ENCODE data around the gene GABRB1. TPM values are rescaled to one million over a fixed set of nuclear protein-coding genes. Genes with fewer than 3 reads are reported as not detected.

The GABRB1 gene
- total RNA-seq, 6 experiments from 2014 or later, result 0.43 TPM; not detected in 5

DNA sequence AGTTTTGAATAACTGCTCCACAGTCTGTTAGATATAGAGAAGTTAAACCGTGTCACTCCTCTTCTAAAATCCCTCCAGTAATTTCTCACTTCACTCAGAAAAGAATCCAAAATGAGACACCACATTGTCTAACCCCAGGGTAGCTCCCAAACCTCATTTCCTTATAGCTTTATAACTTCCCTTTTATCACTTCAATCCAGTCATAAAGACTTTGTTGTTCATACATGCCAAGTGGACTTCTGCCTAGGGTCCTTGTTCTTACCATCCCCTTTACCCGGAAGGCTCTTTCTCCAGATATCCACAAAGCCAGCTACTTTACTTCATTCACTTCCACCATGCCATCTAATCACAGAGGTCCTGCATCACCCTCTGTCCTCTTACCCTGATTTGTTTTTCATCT, 156.2 kb downstream of the GABRB1 start:
- intact Hi-C loops (cut with DNase I), result no loop called here
- Histone ChIP-seq H3K9me3 (no peaks in the 10 kb centered on the region), H3K4me3 (no peak overlapping the region), H3K27me3 (no peaks in the 10 kb centered on the region), H3K36me3 (no peaks in the 10 kb centered on the region), H3K27ac (no peak overlapping the region), H3K4me1 (no peaks in the 10 kb centered on the region)
- DNase-seq, result no peak
- TF ChIP-seq POLR2A (IDR thresholded peaks at IDR 0.05), result no peak
- TF ChIP-seq, protein P1, sequence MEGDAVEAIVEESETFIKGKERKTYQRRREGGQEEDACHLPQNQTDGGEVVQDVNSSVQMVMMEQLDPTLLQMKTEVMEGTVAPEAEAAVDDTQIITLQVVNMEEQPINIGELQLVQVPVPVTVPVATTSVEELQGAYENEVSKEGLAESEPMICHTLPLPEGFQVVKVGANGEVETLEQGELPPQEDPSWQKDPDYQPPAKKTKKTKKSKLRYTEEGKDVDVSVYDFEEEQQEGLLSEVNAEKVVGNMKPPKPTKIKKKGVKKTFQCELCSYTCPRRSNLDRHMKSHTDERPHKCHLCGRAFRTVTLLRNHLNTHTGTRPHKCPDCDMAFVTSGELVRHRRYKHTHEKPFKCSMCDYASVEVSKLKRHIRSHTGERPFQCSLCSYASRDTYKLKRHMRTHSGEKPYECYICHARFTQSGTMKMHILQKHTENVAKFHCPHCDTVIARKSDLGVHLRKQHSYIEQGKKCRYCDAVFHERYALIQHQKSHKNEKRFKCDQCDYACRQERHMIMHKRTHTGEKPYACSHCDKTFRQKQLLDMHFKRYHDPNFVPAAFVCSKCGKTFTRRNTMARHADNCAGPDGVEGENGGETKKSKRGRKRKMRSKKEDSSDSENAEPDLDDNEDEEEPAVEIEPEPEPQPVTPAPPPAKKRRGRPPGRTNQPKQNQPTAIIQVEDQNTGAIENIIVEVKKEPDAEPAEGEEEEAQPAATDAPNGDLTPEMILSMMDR (IDR thresholded peaks at IDR 0.05), result no peak
- ATAC-seq, result no peak
- 55% methylated on average over 2 of the region's 2 CpGs for WGBS (ENCODE audit: insufficient coverage, low coverage, low lambda C conversion rate, missing lambda C conversion rate)

DNA sequence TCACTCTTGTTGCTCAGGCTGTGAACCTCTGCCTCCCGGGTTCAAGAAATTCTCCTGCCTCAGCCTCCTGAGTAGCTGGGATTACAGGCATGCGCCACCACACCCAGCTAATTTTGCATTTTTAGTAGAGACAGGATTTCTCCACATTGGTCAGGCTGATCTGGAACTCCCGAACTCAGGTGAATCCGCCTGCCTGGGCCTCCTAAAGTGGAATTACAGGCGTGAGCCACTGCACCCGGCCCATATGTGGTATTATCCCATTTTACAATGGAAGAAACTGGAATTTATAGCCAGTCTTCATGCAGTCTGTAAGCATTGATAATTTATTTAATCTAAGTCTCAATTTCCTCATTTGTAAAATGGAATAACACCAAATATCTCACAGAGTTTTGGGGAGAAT, 161.8 kb downstream of the GABRB1 start:
- no peaks in the 10 kb centered on the region for H3K4me1 ChIP-seq
- WGBS (ENCODE audit: insufficient coverage, low coverage, low lambda C conversion rate, missing lambda C conversion rate), result 47% methylated on average over 5 of the region's 6 CpGs
- no peaks in the 10 kb centered on the region for H3K36me3 ChIP-seq
- no peak overlapping the region for H3K27ac ChIP-seq
- ATAC-seq, result no peak
- no peaks in the 10 kb centered on the region for H3K27me3 ChIP-seq
- TF ChIP-seq POLR2A (IDR thresholded peaks at IDR 0.05), result no peak
- TF ChIP-seq, protein P1 (IDR thresholded peaks at IDR 0.05), result no peak
- no peak overlapping the region for H3K4me3 ChIP-seq
- H3K9me3 ChIP-seq, result no peaks in the 10 kb centered on the region
- intact Hi-C loops (cut with DNase I), result no loop called here
- no peak for DNase-seq

DNA sequence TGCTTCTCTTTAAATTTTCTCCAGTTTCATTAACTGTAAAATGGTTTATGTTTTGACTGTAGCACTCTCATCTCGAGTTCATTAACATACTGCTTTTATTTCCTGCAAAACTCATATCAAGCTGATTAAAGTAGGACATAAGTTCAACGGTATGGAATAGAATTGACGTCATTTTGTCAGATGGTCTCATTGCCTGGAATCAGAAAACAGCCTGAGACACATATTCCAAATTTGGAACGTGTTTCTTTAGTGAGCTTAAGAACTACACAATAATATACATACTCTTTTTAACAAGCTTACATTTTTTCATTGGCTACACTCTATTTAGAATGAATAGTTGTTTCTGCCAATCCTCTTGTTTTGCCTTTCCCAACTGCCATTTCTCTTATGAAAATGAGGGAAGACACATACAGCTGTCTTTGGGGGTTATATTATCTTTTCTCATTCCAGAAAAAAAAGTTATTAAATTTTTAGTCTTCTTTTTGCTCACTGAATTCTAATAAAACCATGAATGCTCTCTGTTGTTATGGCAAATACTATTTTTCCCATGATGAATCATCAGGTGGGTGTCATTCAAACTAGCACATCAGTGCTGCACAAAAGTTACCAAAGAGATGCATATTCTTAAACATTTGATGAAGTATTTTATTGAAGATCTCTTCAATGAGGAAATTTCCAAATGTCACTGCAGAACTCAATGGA, 162.8 kb downstream of the GABRB1 start:
- TF ChIP-seq, protein P1 (IDR thresholded peaks at IDR 0.05), result no peak
- no peak for TF ChIP-seq POLR2A (IDR thresholded peaks at IDR 0.05)
- Histone ChIP-seq H3K4me1 (no peaks in the 10 kb centered on the region), H3K9me3 (no peaks in the 10 kb centered on the region), H3K36me3 (no peaks in the 10 kb centered on the region), H3K4me3 (no peak overlapping the region), H3K27me3 (no peaks in the 10 kb centered on the region), H3K27ac (no peak overlapping the region)
- 42% methylated on average over 4 of the region's 4 CpGs for WGBS (ENCODE audit: insufficient coverage, low coverage, low lambda C conversion rate, missing lambda C conversion rate)
- DNase-seq (no peak), ATAC-seq (no peak)
- intact Hi-C loops (cut with DNase I), result no loop called here

DNA sequence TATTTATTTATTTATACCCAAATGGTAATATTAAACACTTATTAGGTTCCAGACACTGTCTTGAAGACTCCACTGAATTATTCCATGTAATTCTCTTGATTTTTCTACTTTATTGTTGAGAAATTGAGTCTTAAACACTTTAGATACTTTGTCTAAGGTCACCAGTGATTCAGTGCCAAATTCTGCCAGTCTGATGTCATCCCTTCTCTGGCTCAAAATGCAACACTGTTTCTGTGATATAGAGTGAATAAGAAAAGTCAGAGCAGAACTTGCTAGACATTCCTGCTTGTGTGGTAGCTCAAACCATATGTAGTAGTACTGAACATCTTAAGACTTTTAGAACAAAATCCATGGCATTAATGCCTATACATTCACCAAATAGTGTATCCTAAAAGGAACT, 164.3 kb downstream of the GABRB1 start:
- Histone ChIP-seq H3K4me3 (no peak overlapping the region), H3K27me3 (no peaks in the 10 kb centered on the region), H3K27ac (no peak overlapping the region), H3K4me1 (no peaks in the 10 kb centered on the region), H3K36me3 (no peaks in the 10 kb centered on the region), H3K9me3 (no peaks in the 10 kb centered on the region)
- DNase-seq, result no peak
- TF ChIP-seq, protein P1 (IDR thresholded peaks at IDR 0.05), result no peak
- no peak for TF ChIP-seq POLR2A (IDR thresholded peaks at IDR 0.05)
- intact Hi-C loops (cut with DNase I), result no loop called here
- no peak for ATAC-seq

GRCh38 chr4:47198791-47199190, 167.4 kb downstream of the GABRB1 start:
- Histone ChIP-seq H3K9me3 (no peaks in the 10 kb centered on the region), H3K36me3 (no peaks in the 10 kb centered on the region), H3K4me3 (no peak overlapping the region), H3K27me3 (no peaks in the 10 kb centered on the region), H3K27ac (no peak overlapping the region), H3K4me1 (no peaks in the 10 kb centered on the region)
- WGBS (ENCODE audit: insufficient coverage, low coverage, low lambda C conversion rate, missing lambda C conversion rate), result 49% methylated on average over 5 of the region's 5 CpGs
- intact Hi-C loops (cut with DNase I), result no loop called here
- no peak for DNase-seq
- TF ChIP-seq, protein P1 (IDR thresholded peaks at IDR 0.05), result no peak
- TF ChIP-seq POLR2A (IDR thresholded peaks at IDR 0.05), result no peak
- no peak for ATAC-seq

All from right lobe of liver (tissue), 6 donors.